HG03378 (cell line): ENCODE results near the gene STEAP3.

ENCODE experiments used
- ATAC-seq: cut with Tn5 transposase; IDR thresholded peaks from one replicate; pipeline ENCODE4 v1.9.1; 2021; ENCODE audit warnings: mild to moderate bottlenecking, moderate library complexity; ENCODE audit not compliant: unreplicated experiment

STEAP3 gene

DNA sequence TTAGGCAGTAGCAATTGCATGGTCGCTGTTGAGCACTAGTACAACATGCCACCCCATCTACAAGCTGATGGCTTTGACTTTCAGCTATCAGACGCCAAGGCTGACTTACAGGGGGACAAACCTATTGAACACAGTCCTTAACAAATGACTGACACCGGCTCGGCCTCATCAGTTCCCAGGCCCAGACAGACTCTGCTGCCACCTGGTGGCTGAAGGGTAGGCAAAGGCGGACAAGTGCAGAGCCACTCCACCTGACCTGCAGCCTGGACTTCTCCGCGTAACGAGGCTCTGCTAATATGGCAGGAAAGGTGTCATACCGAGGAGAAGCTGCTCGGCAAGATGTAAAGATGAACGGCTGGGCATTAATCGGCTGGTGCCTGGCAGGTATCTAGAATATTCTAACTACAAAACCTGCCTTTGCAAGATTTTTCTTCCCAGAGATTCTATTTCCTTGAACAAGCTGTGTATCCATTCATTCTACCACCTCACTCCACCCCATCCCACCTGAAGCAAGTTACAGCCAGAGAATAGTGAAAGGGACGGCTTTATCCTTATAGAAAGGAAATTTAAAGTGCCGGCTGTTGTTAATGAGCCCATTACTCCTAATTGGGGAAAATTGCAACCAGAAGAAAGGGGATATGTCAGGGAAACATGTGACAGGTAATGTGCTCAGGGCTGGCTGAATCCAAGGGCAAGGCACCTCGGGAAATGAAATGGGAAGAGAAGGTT is 67.4 kb downstream of the STEAP3 start:
- ATAC-seq, result no peak

DNA sequence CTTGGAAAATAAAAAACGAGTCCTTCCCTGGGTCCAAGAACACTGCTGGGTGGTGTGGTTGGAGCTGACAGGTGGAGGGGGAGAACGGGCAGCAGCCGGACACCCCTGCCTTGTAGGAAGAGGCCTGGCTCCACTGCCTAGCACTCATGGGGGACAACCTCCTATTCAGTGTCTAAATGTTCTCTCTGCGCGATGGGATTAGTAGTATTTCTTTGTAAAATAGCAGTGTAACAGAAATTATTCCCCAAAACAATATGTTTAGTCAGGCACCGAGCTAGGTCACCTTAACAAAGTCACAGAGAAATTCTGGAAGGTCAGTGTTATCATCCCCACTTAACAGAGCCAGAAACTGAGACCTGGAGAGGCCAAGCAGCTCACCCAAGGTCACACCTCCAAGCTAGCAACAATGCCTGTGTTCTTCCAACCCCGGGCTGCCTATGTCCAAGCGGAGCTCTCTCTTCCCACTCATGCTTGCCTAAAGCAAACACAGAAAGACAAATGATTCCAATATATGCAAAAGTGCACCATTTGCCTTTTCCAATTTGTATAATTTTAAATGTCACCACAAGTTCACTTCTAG is 68.0 kb downstream of the STEAP3 start:
- ATAC-seq, result no peak

DNA sequence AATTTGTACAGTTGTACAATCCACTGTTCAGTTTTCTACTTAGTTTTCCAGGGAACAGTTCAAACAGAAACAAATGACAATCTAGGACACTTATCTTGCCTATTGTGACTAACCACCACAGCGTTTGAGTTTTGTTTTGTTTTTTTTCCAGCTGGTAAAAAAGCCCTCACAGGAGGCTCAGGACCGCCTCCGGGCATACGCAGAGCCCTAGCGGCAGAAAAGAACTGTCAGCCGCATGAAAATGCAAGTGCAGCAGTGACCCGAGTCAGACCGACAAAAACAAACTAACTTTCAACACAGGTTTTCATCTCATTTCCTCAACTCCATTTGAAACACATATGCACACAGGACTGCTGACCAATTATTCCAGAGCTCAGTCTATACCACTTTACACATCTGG is 68.6 kb downstream of the STEAP3 start:
- no peak for ATAC-seq

DNA sequence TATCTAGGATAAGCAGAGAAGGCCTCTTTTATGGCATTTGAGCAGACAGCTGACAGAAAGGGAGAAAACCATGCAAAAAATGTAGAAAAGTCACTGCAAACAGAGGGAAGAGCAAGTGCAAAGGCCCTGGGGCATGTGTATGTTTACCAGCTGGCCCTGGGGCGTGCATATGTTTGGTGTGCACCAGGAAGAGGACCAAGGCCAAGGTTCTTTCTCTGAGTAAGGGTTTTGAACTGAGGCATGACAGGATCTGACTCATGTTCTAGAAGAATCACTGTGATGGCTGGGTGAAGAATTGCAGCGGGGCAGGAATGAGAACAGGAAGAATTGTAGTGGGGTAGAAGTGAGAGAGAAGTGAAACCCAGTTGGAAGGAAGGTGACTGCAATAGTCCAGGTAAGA is 69.6 kb downstream of the STEAP3 start:
- ATAC-seq, result no peak

DNA sequence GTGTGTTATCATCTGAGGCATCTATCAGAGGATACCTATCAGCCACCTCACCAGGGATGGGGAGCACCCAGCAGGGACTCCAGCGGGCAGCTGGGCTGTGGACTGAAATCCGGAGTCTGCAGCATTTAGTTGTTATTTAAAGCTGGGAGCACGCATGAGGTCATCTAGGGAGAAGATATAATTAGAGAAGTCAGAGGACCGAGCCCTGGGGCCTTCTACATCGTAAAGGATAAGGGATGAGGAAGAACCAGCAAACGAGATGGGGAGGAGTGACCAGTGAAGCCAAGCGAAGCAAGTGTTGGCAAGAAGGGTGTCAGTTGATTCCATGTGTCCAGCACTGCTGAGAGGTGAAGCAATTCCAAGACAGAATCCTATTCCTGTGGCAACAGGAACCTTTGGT is 70.3 kb downstream of the STEAP3 start:
- ATAC-seq, result no peak

DNA sequence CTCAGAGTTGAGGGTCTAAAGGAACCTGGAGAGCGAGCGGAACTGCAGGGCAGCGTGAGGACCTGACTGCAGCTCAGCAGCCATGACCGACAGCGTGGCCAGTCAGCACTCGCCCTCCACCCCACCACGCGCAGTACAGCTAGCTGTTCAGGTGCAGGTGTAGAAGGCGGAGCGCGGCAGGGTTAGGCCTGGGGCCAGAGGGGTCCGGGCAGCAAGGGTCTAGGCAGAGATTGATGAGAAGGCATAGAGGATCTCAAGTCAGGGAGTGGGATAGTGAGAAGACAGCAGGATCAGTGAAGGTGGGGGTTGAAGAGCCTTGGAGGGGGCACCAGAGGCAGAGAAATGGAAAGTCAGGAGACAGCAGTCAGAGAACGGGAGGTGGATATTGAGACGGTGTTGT is 71.0 kb downstream of the STEAP3 start:
- no peak for ATAC-seq

DNA sequence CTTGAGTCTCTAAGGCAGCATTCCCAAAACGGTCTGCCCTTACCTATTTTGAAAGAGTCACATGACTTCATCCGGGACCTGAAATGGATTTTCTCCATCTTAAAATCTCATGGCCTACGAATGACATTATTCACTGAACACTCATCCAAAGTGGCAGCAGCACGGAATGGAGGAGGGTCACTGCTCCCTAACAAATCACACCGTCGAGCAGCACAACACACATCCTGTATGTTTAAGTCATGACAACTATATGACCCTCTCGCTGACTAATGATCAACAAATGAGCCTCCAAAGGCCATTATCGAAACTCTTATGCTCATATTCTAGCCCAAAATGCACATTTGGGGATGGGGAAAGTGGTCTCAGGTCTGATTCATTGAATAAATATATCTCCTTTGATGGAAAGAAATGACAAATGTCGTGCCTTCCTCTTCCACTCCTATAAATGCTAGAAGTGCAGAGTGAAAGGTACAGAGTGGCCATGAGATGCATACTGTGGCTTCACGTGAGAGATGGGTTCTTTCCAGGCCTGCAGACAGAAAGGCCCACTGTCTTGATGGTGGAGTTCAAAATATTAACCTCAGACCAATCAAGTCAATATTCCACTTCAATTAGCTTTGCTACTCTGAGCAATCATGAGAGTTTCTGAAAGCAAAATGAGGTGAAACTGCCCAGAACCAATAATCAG is 72.2 kb downstream of the STEAP3 start:
- ATAC-seq, result no peak

DNA sequence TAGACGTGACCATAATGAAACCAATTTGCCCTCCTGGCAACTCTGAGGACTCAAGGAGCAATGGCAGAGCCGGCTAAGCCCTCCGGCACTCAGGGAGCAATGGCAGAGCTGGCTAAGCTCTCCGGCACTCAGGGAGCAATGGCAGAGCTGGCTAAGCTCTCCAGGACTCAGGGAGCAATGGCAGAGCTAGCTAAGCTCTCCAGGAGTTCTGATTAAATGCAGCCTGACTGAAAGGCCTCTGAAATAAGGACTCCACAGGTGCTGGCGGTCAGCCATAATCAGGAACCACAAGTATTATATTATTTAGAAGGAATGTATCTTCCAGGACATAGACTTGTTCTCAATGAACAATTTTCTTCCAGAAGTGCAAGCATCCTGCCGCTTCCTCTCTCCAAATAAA is 77.8 kb downstream of the STEAP3 start:
- ATAC-seq, result no peak

DNA sequence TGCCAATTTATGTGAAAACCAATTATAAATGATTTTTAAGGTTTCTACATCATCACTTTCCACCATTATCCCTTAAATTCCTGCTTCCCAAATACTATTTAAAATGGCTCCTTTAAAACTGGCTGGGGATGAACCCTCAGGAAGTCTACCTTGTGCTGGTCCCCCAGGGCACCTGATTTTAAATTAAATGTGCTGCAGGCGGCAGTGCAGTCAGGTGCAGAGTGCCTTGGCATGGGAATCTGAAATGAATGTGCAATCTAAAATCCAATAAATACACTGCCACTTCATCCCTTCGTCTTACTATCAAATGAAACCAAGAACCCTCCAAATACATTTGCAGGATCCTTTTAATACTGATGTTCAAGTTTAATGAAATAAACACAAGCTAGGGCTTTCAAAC is 81.2 kb downstream of the STEAP3 start:
- ATAC-seq, result no peak

DNA sequence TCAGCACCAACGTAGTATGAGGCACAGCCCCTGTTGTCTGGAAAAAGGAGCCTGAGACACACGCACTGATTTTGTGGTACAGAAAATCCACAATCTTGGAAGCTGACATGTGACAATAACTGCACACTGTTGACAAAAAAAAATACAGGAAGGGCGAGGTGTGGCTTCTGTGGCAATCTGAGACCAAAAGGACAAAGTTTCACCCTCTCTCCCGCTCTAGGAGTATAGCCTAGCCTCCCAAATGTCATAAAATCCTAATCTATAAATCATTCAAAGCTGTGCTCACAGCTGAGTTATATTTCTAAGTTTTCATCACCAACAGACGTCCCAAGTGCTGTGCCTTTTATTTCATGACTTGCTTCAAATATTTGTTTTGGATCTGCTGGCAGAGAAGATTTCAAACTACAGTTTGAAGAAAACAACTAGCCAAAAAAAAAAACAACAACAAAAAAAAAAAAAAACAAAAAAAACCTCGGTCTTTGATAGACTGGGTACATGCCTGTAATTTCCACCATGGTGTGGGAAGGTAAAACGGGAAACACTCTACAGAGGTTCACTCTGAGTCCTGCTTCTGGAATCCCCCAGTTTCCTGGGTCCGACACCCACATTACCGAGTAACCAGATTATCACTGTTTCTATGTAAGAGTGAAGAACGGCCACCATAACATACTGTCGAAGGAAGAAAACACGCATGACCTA is 82.0 kb downstream of the STEAP3 start:
- ATAC-seq, result no peak

DNA sequence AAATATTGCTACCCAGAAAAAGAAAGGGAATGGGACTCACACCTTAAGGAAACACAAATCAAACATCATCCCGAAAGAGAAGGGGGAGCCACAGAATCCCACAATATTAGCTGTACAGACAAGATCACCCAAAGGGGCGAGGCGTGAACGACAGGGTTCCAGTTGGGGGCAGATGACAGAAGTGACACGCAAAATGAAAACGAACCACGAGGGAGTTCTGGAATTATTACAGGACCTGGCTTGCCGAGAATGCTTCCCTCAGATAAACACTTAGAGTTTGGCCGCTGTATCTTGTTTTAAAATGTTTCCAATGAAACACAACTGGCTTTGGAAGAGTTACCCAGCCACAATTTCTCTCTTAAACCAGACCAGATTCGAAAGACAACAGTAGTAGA is 82.6 kb downstream of the STEAP3 start:
- ATAC-seq, result no peak

DNA sequence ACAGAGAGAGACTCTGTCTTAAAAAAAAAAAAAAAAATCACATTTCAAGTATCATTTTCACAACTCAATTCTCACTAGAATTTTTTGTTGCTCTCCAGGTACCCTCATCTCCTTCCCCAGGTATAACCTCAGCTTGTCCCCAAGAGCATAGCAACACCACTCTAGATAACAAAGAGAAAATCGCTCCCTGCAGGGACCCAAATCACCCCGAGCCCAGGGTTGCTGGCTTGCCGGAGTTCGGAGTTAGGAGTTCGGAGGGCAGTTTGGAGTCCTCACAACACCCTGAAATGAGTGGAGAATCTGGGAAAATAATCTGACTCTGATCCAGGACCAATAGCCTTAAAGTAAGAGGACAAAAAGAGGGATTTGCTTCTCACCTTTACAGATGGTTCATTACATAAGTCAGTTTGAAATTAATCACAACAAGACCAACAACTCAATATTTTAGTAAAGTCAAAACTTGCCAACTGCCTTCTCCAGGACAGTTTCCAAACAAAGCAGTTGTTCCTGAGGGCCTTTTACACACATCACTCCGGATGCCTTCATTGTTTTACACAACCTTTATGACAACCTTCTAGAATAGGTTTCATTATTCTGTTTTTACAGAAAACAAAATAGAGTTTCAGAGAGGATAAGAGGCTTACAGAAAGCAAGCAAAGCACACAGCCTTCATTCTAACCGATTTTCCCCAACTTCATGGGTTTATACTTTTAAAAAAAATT is 83.9 kb downstream of the STEAP3 start:
- no peak for ATAC-seq

DNA sequence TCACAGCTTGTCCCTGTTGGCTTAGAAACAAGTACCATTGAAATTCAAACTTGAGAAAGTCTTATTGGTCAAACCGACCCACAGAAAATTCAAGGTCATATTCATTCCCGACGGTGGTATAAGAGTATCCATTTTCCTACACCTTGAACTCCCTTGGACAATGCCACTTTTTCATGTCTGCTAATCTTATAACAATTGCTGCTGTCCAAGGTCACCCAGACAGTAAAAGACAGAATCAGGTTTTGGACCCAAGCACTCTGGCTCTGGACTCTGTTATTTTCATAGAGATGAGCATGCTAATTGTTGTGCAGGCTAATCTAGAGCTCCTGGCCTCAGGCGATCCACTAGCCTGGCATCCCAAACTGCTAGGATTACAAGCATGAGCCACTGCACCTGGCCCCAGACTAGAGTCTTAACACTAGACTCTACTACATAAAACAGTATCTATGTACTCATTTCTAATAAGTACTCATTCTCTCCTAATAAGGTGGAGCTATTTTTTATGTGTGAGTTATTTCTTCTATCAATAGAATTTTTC is 85.2 kb downstream of the STEAP3 start:
- no peak for ATAC-seq

DNA sequence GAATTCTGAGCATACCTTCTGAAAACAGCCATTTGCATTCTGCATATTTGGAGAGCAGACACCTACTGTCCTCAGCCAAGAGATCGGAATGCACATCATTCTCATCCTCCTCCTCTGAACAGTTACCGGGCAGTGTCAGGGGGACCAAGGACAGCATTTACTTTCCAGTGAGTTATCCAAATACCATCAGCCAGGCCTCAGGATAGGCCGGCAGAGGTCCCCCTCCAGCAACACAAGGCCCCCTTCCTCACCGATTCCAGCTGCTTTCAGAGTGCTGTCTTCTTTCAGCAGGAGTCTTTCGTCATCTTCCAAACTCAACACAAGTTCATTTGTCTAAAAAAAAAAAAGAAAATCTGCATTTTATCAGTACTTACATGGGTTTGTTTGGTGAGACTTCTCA is 87.7 kb downstream of the STEAP3 start:
- no peak for ATAC-seq

DNA sequence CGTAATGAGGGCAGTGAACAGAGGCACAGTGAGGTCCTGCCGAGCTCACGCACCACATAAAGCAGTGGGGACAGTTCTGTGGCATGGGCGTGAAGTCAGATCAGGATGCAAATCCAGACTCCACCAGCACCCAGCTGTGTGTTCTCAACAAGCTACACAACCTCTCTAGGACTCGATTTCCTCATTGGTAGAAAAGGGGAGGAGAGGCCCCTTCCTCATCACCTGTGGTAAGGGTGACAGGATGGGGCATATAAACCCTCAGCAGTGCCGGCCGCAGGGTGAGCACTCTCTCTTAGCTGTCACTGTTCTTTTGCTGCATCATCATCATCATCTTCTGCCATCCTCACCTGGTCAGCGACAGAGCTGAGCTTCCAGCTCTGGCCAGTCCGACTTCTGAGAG is 88.2 kb downstream of the STEAP3 start:
- ATAC-seq, result no peak
